HG03039 (cell line): ENCODE data around the gene PKD1L1.
A peak's percentile ranks its signal among the peaks of the same experiment; 100 is the strongest.
"Not testable (repeated sequence)": the region's sequence is repeated elsewhere in the genome, so short reads cannot be mapped to it uniquely, and the experiment has no call there.

Experiments used
- ATAC-seq: cut with Tn5 transposase; IDR thresholded peaks from one replicate; pipeline ENCODE4 v1.9.1; 2021; ENCODE audit warnings: mild to moderate bottlenecking, moderate library complexity; ENCODE audit not compliant: unreplicated experiment

The PKD1L1 gene

DNA sequence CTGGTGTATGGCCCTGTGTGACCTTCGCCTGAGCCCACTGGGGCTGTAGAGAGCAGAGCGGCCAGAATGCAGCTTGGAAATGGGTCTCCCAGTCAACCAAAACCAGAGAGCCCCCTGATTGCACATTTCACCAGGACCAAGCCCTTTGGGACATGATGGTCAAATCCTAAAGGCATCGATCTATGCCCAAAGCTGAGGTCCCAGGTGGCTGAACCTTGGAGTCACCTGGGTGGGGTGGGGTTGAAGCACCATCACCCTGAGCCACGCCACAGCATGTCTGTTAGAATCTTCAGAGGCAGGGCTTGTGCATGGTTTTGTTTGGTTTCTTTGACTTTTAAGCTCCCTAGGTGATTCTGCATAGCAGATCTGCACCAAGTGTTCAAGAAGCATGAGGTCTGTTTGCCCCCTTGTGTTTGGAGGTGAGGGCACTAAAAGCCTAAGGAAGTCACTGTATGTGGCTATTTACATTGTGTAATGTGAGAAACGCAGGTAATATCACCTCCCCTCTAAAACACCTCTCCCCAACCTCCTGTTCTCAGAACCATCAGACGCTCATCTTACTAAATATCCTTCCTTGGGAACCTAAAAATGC, 9.6 kb downstream of the PKD1L1 start:
- ATAC-seq, result no peak

DNA sequence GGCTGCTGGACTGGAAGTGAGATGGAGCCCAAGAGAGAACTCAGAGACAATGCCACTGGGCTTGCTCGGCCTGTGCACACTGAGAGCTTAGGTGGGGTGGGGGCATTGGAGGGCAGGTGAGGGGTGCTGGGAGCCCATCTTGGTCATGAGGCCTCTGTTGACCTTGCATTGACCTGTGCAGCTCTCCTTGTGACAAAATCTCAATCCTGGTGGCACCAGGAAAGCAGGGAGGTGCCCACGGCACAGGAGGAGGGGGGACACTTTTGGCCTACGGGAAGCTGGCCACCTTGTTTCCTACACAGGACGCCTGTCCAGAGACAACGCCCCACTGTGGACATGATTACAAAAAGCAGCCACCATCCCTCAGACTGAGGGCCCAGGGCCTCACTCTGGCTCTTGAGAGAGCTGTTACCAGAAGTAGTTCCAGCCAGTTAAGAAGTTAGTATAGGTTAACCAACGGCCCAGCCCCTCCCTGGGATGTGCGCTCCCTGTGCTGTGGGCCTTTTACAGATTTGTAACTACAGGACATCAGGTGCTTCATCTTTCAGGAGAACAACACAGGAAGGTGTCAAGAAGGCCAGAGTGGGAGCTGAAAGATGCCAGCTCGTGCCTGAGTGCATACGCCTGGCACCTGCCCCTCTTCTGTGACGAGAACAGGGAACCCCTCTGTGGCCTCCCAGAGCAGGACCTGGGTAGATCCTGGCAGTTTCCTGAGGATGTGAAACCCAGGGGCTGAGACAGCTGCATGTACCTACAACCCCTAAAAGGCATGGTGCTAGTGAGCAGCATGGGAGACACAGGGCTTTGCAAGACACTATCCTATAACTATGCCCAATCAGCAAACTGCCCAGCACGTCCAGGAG, 10.3 kb downstream of the PKD1L1 start:
- ATAC-seq, result peak; percentile 38

DNA sequence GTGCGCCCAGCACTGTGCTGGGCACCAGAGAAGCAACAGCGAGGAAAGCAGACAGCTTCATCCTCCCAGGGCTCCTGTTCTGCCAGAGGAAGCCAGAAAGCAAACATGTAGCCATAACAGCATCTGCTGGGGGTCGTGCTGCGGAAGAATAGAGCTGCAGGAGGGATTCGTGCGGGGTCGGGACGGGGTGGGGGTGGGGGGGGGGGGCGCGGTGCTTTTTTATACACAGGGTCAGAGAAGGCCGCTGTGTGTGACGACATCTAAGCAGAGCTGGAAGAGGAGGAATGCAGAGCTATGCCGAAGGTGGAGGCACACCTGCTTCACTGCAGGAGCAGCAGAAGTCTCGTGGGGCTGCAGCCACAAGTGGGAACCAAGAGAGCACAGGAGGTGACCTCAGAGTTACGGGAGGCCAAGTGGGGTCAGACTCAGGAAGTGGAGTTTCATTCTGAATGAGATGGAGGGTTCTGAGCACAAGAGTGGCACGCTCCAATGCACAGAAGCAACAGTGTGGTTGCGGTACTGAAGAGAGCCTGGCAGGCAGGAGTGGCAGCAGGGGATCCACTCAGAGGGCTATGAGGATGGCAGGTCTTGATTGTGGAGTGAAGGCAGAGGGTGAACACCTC, 11.1 kb downstream of the PKD1L1 start:
- peak; percentile 94 for ATAC-seq

DNA sequence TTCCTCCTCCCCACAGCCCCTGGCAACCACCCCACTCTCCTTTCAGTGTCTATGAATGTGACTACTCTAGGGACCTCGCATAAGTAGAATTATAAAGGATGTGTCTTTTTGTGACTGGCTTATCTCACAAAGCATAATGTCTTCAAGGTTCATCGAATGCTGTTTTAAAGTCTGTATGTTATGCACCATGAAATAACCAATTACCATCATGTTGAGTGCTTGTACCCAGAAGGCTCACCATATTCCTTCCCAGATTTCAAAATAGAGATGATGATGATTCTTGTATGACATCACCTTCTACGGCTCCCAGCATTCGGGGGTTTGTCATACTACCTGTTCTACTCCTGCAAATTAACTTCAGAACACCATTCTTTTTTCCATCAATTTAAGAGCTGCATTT, 11.9 kb downstream of the PKD1L1 start:
- ATAC-seq, result no peak

DNA sequence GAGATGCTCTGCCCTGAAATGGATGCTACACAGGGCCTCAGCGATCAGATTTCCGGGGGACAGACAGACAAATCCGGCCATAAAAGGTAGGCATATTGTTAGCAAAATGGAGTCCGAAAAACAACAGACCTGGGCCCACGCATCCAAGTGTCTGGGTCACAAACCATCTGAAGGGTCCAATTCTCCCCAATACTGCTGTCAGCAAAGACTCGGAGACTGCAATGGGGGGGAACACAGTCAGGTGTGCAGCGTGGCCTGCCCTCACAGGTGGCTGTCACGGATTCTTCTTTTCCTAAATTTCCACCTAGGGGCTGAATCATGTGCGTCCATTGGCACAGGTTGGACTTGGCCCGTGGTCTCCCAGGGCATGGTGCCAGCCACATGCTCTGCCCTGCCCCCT, 12.9 kb downstream of the PKD1L1 start:
- ATAC-seq, result no peak

DNA sequence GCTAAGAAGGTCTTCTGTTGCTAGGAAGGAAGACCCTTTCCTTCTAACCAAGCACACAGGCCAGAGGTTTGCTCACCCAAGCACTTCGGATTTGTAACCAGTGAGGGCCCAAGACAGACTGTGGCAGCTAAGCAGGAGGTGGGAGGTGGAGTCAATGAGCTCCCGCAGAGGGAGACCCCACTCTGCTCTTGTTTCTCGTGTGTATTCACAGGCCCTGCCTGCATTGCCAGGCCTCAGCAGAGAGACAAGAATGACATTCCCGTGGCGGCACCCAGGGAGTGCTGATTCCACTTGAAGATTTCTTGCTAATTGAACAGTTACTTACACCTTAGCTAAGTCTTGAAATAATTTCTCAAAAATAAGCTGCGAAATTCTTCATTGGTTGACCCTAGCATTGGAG, 13.4 kb downstream of the PKD1L1 start:
- ATAC-seq, result no peak

DNA sequence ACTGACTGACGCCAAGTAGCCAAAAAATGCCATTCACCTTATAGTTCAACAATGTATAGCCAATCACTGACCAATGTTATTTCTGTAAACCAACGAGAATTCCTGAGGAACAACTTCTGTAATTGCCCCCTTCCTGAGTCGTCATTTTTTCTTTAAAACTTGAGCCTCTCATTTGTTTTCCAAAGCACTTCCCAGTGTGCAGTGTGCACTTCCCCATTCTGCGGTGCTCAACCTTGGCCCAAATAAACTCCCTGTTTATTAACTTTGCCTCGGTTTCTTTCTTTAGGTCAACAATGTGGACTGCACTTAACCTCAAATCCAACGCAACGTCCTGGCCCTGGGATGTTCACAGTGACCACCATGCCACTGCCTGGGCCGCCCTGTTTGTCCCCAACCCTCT, 15.1 kb downstream of the PKD1L1 start:
- ATAC-seq, result no peak

DNA sequence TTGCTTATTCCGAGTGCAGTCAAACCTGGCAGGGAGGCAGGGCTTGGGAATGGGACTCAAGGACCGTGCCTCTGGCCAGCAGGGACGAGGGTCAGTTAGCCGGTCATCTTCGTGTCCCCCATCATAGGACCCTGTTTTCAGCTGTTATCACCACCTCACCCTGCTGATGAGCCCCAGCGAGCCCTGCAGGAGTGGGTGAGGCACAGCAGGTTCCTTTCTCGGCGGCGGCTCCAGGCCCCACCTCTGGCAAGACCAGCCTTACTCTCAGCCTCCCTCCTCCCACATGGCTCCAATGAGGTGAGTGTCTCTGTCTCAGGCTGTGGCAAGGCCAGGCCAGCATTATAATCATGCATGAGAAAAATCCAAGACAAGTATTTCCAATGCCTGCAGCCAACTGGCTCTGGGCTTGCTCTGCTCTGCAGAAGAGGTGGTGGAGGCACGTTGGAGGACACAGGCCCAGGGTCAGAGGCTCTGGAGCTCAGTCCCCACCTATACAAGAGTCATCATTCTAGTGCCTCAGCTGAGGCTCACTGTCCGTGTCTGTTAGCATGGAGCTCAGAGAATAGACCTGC, 15.7 kb downstream of the PKD1L1 start:
- no peak for ATAC-seq

DNA sequence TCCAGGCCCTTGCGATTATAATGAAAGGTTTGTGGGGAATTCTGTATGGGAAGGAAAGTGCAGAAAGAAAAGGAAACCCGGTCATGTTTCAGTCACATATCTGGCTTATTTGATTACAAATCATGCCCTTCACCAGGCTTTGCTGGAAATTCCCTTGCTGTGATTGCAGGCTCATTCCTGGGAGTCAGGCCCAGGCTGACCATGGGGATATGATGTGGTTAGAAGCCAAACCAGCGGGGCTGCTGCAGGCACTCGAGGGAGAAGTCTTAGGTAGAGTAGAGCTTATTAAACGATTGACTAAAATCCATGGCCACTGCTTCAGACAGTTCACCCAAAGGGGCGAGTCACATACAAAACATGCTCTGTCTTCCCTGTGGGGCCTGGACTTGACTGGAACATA, 16.2 kb downstream of the PKD1L1 start:
- no peak for ATAC-seq

DNA sequence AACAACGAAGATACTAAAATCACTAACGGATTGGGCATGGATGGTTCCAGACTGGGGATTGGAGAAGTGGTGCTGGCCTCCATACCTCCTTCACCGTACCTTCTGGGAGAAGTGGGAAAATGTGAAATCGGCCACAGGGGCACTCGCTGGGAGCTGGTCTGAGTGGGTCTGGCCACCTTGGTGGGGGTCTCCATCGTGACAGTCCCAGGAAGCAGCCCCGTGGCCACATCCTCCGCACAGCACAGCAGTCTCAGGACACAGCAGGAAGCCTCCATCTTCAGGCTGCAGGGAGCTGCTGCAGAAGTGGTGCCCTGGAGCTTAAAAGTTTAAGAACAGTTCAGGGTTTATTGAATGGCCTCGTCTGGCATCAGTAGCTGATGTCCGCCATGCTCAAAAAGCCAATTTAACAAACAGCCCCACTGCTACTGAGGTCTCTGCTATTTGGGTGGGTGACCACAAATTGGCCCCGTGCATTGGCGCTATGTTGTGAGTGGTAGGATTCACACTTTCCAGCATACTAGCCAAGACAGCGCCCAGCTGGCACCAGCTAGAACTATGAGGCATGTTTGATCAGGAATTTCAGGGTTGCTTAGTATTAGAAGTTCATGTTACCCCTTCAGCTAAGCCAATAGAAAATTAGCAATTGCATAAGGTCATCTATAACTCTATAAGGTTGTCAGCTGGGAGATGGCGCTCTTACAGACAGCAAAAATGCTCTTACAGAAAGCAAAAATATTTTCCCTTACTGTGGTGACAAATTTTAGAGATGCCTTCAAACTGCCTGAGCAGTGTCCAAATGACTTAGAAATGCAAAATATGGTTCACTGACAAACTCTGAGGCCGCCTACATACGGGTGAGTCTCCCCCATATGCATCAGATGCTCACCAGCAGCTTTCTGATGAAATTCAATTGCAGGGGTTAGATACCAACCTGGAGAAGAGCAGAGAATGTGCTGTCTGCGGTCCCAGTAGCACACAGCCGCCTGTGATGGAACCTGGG, 17.0 kb downstream of the PKD1L1 start:
- ATAC-seq, result no peak

DNA sequence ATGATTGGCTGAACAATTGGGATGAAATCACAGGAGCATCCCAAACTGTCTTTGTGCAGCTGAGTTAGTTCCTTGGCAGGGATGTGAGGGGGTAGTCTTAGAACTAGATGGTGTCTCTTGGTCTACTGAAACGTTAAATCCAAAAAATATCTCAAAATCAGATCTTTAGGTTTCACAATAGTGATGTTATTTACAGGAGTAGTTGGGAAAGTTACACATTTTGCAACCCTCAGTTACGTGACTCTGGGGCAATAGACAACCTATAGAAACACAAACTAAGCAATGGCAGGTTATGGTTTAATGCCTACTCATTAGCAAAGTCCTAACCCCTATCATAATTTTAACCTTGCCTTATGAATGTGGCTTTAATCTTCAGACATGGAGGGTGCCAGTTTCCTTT, 24.0 kb downstream of the PKD1L1 start:
- ATAC-seq, result no peak

DNA sequence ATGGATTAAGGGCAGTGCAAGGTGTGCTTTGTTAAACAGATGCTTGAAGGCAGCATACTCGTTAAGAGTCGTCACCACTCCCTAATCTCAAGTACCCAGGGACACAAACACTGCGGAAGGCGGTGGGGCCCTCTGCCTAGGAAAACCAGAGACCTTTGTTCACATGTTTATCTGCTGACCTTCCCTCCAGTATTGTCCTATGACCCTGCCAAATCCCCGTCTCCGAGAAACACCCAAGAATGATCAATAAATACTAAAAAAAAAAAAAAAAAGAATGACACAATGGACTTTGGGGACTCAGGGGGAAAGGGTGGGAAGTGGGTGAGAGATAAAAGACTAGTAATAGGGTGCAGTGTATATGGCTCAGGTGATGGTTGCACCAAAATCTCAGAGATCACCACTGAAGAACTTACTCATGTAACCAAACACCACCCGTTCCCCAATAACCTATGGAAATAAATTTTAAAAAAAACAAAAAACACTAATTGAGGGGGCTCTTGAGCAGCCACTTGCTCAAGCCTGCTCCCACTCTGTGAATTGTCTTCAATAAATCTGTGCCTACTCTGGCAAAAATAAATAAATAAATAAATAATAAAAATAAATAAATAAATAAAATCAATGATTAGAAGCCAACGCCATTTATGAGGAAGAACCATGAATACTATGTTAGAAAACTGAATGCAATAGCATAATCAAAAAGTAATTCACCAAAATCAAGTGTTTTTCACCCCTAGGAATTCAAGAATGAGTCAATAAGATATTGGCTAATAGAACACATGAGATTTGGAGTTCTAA, 25.0 kb downstream of the PKD1L1 start:
- not testable (repeated sequence) for ATAC-seq

DNA sequence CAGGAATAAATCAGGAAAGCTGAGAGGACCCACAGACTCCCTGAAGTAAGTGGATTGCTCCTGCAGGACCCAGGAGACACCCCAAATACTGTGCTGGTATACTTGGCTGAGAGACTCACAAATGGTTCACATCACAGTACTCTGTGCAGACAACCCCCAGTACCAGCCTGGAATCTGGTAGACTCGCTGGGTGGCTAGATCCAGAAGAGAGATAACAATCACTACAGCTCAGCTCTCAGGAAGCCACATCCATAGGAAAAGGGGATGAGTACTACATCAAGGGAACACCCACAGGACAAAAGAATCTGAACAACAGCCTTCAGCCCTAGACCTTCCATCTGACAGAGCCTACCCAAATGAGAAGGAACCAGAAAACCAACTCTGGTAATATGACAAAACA, 31.8 kb downstream of the PKD1L1 start:
- ATAC-seq, result not testable (repeated sequence)

DNA sequence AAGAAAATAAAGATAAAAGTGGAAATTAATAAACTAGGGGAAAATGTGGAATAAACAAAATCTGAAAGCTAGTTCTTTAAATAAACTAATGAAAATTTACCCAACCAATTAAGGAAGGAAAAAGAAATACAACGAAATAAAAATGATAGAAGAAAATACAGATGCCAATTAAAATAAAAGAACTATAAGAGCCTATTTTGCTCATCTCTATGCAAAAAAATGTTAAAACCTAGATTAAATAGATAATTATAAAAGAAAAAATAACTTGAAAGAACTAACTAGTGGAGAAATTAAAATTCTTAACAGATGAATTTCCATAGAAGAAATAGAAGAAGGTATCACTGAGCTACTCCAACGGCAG, 32.7 kb downstream of the PKD1L1 start:
- no peak for ATAC-seq

DNA sequence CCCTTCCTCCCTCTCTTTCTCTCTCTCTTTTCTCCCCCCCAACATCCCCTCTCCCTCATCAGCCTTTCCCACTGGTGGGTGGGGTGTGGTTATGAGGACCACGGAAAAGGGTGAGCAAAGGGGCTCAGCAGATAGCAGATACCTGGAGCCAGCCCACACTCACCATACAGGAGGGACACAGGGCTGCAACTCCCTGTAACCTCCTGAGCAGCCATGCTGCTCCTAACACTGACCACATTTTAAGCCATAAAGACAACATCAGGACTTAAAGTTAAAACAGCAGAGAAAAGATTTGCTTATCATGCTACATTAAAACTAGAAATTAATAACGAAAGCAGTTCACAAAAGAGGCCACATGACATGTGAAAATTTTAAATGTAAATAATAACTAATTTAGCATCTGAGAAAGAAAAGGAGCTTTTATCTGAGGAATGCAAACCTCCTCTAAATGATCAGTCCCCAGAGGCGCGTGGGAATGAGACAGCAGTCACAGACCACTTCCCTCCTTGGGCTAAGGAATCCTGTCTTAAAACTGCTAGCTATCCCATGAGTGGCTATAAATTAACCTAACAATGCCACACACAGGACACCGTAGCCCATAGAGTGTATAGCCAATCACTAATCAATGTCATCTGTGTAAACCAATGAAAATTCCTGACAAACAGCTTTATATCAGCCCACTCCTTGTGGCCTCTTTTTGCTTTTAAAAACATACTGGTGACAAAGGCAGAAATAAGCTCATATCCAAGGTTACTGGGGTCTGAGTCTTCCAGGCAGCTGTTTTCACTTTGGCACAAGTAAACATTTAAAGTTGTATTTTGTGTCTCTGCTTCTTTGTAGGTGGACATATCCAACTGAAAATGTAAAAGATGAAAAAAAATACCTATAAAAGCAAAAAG, 33.3 kb downstream of the PKD1L1 start:
- ATAC-seq, result no peak

DNA sequence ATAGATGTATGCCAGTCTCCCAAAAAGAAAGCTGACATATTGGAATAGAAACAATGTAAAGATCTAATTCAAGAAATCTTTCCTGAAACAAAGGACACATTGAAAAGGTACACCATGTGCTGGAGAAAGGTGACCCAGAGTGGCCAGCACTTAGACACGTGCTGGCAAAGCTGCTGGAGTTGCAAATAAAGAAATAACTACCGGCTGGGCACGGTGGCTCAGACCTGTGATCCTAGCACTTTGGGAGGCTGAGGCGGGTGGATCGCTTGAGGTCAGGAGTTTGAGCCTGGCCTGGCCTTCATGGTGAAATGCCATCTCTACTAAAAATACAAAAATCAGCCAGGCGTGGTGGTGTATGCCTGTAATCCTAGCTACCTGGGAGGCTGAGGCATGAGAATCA, 35.9 kb downstream of the PKD1L1 start:
- ATAC-seq, result no peak

DNA sequence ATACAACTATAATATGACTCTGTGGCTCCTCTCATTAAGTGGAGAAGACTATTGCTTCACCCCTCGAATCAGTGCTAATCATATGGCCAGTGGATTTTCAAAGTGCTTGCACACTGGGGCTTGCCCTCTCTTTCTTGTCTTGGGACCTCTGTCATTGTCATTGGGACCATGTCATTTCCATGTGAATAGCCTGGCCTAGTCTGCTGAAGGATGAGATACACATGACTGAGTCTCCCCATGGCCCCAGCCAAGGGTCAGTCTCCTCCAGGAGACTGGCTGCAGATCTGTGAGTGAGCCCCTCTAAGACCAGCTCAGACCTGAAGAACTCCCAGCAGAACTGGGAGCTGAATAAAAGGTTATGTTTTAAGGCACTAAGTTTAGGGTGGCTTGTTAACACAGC, 39.5 kb downstream of the PKD1L1 start:
- no peak for ATAC-seq

DNA sequence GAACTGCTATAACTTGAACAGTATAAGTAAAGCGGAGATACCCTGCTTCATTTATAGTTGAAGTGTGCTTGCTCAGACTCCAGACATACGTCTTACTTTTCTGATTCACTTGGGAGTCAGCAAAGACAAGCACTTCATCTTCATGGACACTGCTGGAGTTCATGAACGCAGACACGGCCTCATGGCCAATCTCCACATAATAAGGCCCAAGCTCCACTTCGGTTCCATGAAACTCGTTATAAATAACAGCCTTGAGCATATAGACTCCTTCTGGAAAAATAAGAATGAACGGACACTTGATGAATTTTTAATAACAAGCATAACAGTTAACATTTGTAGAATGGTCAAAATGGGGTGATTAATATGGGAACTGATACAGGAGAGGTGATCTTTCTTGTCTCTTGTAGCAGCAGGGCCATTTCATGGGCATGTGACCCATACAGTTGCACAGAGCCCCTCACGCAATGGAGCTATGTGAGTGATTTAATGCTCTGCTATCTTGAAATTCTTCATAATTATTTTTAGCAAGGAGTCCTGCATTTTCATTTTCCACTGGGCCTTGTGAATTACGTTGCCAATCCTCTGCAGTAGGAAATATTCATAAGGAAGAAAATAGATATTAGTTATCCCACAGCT, 40.2 kb downstream of the PKD1L1 start:
- no peak for ATAC-seq
